Liver (tissue), 9 donors: ENCODE results near the gene CACNA1B. TPM values are rescaled to one million over a fixed set of nuclear protein-coding genes. Genes with fewer than 3 reads are reported as not detected.
"Not testable (repeated sequence)": the region's sequence is repeated elsewhere in the genome, so short reads cannot be mapped to it uniquely, and the experiment has no call there.

Source experiments
- DNase-seq: peaks from one replicate; pipeline ENCODE4 v3.0.0-alpha.2; 2017; ENCODE audit warnings: low spot score
- H3K27ac ChIP-seq, 2 donors: one replicate each; pipeline ENCODE4 v1.7.0; 2013; ENCODE audit warnings: inconsistent platforms in 2 of 2, low read length in 2 of 2, control low read depth in 1 of 2, low read depth in 1 of 2, mild to moderate bottlenecking in 1 of 2
- H3K27me3 ChIP-seq, 4 donors: one replicate each; pipeline versions ENCODE4 v1.6.1 to v1.7.0; 2013; ENCODE audit warnings: low read length in 3 of 4, inconsistent platforms in 1 of 4, mild to moderate bottlenecking in 1 of 4, moderate library complexity in 1 of 4; ENCODE audit not compliant: control insufficient read depth in 4 of 4, insufficient read depth in 4 of 4
- H3K36me3 ChIP-seq, 4 donors: one replicate each; pipeline versions ENCODE4 v1.6.1 to v1.7.0; 2013; ENCODE audit warnings: low read length in 3 of 4, mild to moderate bottlenecking in 3 of 4, low read depth in 1 of 4, moderate library complexity in 1 of 4; ENCODE audit not compliant: control insufficient read depth in 4 of 4, insufficient read depth in 3 of 4
- H3K4me1 ChIP-seq, 4 donors: one replicate each; pipeline versions ENCODE4 v1.6.1 to v1.7.0; 2013; ENCODE audit warnings: low read length in 3 of 4, mild to moderate bottlenecking in 3 of 4, moderate library complexity in 1 of 4; ENCODE audit not compliant: control insufficient read depth in 4 of 4, insufficient read depth in 4 of 4
- H3K4me3 ChIP-seq, 3 donors: one replicate each; pipeline versions ENCODE4 v1.6.1 to v1.7.0; 2013; ENCODE audit warnings: low read length in 3 of 3, control low read depth in 1 of 3, low read depth in 1 of 3, mild to moderate bottlenecking in 1 of 3
- H3K9ac ChIP-seq, 2 donors: one replicate each; pipeline ENCODE4 v1.7.0; 2013; ENCODE audit warnings: low read length in 2 of 2, mild to moderate bottlenecking in 2 of 2, moderate library complexity in 2 of 2, control low read depth in 1 of 2, low read depth in 1 of 2
- H3K9me3 ChIP-seq, 4 donors: one replicate each; pipeline versions ENCODE4 v1.6.1 to v1.7.0; 2013; ENCODE audit warnings: low read length in 3 of 4; ENCODE audit not compliant: control insufficient read depth in 4 of 4
- FOXA1 ChIP-seq: IDR thresholded peaks from 2 replicates; pipeline ENCODE4 v1.6.1; 2016; ENCODE audit warnings: antibody characterized with exemption
- JUND ChIP-seq, 2 donors: IDR thresholded peaks; 2 replicates each; pipeline ENCODE4 v1.6.1; 2016; ENCODE audit warnings: antibody characterized with exemption in 2 of 2
- WGBS: extraction: QIAGEN DNeasy Blood & Tissue Kit; methylation state at CpG from one replicate; pipeline ENCODE4 v1.1.7; 2013; 5-methylcytosine and 5-hydroxymethylcytosine counted together
- polyA plus RNA-seq, 2 donors: library from polyadenylated mRNA; stranded (reverse) in 1 of 2; unstranded in 1 of 2; fragments of 200-250 nt in 1 of 2; fragments of >200 nt in 1 of 2; fragmentation: Nextera tagmentation in 1 of 2; extraction: Ambion mirVana in 1 of 2; gene quantifications; one replicate each; pipeline versions ENCODE4 v1.2.1 to v1.2.3, GENCODE V29; 2013 to 2015
- total RNA-seq, 2 donors: library from RNA; depleted of rRNA; stranded (reverse); fragments of >200 nt; gene quantifications; one replicate each; pipeline ENCODE4 v1.2.3, GENCODE V29; 2014
- TF ChIP-seq, protein P1 (sequence below): IDR thresholded peaks from 2 replicates; pipeline ENCODE4 v1.6.1; 2016; ENCODE audit warnings: antibody characterized with exemption
- TF ChIP-seq, protein P2 (sequence below): IDR thresholded peaks from 2 replicates; pipeline ENCODE4 v1.6.1; 2016; ENCODE audit warnings: antibody characterized with exemption
- donor health status: healthy.
- donor health status: healthy.
- donor health status: healthy.
- donor health status: healthy.
- donor health status: healthy.

Gene CACNA1B
- total and polyA plus RNA-seq, 4 donors: under 0.01 to 0.05 TPM; not detected in 2

DNA sequence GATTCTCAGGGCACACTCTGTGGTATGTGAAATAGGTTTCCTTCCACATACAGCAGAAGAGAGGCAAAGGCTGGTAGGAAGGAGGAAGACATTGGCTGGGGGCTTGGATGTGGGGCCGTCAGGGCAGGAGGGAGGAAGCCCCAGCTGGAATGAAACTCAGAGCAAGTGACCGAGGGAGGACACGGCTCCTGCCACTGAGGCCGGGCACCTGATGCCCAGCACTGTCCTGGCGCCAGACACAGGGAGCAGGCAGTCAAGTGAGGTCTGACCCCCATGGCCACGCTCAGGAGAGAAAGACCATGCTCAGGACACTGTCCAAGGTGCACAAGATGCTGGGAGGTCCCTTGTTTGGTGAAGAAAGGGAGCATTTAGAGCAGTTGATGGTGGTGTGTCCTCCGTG, 245.5 kb downstream of the CACNA1B start (continued):
- TF ChIP-seq, protein P1, sequence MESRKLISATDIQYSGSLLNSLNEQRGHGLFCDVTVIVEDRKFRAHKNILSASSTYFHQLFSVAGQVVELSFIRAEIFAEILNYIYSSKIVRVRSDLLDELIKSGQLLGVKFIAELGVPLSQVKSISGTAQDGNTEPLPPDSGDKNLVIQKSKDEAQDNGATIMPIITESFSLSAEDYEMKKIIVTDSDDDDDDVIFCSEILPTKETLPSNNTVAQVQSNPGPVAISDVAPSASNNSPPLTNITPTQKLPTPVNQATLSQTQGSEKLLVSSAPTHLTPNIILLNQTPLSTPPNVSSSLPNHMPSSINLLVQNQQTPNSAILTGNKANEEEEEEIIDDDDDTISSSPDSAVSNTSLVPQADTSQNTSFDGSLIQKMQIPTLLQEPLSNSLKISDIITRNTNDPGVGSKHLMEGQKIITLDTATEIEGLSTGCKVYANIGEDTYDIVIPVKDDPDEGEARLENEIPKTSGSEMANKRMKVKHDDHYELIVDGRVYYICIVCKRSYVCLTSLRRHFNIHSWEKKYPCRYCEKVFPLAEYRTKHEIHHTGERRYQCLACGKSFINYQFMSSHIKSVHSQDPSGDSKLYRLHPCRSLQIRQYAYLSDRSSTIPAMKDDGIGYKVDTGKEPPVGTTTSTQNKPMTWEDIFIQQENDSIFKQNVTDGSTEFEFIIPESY: no peak
- TF ChIP-seq, protein P2, sequence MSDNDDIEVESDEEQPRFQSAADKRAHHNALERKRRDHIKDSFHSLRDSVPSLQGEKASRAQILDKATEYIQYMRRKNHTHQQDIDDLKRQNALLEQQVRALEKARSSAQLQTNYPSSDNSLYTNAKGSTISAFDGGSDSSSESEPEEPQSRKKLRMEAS: no peak
- no peak for TF ChIP-seq JUND (IDR thresholded peaks at IDR 0.05)
- TF ChIP-seq FOXA1: no peak

DNA sequence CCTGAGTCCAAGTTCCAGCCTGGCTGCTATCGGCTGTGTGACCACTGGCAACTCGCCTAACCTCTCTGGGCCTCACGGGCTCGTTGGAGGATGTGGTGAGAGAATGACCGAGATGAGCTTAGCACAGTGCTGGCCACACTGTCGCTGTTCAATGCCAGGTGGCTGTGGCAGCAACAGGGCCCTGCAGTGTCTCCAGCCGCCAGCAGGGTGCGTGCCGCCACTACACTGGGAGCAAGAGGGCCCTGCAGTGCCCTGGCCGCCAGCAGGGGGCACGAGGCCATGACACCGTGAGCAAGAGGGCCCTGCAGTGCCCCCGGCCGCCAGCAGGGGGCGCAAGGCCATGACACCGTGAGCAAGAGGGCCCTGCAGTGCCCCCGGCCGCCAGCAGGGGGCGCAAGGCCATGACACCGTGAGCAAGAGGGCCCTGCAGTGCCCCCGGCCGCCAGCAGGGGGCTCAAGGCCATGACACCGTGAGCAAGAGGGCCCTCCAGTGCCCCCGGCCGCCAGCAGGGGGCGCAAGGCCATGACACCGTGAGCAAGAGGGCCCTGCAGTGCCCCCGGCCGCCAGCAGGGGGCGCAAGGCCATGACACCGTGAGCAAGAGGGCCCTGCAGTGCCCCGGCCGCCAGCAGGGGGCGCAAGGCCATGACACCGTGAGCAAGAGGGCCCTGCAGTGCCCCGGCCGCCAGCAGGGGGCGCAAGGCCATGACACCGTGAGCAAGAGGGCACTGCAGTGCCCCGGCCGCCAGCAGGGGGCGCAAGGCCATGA, 248.7 kb downstream of the CACNA1B start:
- H3K9me3 ChIP-seq, H3K4me3 ChIP-seq, H3K4me1 ChIP-seq, DNase-seq, H3K27me3 ChIP-seq, H3K36me3 ChIP-seq, H3K9ac ChIP-seq, H3K27ac ChIP-seq: not testable (repeated sequence)
- WGBS: 71% methylated on average over 34 of the region's 42 CpGs

DNA sequence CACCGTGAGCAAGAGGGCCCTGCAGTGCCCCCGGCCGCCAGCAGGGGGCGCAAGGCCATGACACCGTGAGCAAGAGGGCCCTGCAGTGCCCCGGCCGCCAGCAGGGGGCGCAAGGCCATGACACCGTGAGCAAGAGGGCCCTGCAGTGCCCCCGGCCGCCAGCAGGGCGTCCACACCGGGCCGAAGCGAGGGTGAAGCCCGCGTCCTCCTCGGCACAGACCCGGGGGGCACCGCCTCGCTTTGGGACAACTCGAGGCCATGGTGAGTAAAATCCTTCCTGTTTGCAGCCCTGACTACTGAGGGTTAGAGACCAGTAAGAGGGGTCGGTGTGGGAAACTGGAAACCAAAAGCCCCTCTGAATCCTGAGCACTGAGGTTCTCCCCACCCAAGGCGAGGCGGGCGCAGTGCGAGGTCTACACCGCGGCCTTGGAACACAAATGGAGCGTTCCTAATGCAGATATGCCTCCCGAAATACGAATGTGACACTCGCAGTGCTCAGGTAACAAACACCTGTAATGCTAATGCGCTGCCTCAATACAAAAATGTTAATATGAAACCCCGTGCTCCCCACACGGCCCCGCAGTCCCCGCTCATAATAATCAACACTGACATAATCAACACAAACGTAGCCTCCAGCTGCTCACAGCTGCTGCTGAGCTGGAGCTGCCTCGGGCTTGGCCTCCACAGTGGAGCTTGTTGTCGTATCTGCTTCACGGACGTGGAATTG, 249.4 kb downstream of the CACNA1B start:
- DNase-seq, H3K9ac ChIP-seq, H3K36me3 ChIP-seq, H3K27ac ChIP-seq, H3K9me3 ChIP-seq, H3K4me1 ChIP-seq, H3K4me3 ChIP-seq, H3K27me3 ChIP-seq: not testable (repeated sequence)
- WGBS: 81% methylated on average over 28 of the region's 43 CpGs

DNA sequence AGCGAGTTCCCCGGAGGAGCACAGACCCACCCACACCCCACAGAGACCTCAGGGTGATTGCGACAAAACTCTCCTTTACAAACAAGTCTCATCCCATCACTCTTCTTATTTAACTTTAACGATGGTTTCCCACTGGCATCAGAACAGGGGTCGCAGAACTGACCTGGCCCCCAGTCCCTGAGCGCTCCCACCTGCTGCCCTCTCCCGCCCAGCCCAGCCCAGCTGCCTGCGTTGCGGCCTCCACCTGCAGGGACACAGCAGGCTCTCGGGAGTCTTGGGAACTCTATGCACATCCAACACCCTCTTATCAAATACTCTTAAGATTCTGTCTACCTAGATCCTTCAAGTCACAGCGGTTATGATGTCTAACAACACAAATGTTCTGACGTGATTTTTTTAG, 250.4 kb downstream of the CACNA1B start:
- H3K36me3 ChIP-seq, H3K9ac ChIP-seq, H3K27ac ChIP-seq, H3K4me3 ChIP-seq, DNase-seq, H3K9me3 ChIP-seq, H3K27me3 ChIP-seq, H3K4me1 ChIP-seq: not testable (repeated sequence)
- WGBS: 83% methylated on average over 11 of the region's 12 CpGs

DNA sequence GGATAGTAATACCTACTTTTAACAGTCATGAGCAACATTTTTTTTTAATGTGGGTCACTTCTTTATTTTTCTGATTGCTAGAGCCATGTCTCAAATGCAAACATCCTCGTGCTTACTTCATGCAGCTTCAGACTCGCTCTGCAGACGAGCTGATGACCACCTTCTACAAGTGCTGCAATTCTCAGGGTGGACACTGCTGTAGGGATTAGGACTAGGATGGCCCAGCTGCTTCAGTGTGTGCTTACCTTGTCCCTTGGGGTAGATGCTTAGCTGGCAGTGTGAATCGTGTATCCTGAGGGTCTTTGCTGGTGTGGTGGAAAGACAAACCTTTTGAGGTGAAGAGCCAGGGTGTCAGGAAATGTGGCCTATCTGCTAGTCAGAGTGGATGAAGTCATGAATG, 251.7 kb downstream of the CACNA1B start:
- not testable (repeated sequence) for H3K27me3 ChIP-seq, H3K4me1 ChIP-seq, H3K4me3 ChIP-seq, H3K9me3 ChIP-seq, DNase-seq, H3K9ac ChIP-seq, H3K27ac ChIP-seq, H3K36me3 ChIP-seq
- 80% methylated on average over 4 of the region's 4 CpGs for WGBS

DNA sequence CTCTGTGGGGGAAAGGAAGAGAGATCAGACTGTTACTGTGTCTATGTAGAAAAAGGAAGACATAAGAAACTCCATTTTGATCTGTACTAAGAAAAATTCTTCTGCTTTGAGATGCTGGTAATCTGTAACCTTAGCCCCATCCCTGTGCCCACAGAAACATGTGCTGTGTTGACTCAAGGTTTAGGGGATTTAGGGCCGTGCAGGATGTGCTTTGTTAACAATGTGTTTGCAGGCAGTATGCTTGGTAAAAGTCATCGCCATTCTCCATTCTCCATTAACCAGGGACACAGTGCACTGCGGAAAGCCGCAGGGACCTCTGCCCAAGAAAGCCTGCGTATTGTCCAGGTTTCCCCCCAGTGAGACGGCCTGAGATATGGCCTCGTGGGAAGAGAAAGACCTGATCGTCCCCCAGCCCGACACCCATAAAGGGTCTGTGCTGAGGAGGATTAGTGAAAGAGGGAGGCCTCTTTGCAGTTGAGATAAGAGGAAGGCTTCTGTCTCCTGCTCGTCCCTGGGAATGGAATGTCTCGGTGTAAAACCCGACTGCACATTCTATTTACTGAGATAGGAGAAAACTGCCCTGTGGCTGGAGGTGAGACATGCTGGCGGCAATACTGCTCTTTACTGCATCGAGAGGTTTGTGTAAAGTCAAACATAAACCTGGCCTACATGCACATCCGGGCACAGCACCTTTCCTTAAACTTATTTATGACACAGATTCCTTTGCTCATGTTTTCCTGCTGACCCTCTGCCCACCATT, 255.5 kb downstream of the CACNA1B start:
- H3K9me3 ChIP-seq, H3K4me3 ChIP-seq, DNase-seq, H3K9ac ChIP-seq, H3K27ac ChIP-seq, H3K4me1 ChIP-seq, H3K27me3 ChIP-seq, H3K36me3 ChIP-seq: not testable (repeated sequence)
- WGBS: 78% methylated on average over 15 of the region's 15 CpGs

DNA sequence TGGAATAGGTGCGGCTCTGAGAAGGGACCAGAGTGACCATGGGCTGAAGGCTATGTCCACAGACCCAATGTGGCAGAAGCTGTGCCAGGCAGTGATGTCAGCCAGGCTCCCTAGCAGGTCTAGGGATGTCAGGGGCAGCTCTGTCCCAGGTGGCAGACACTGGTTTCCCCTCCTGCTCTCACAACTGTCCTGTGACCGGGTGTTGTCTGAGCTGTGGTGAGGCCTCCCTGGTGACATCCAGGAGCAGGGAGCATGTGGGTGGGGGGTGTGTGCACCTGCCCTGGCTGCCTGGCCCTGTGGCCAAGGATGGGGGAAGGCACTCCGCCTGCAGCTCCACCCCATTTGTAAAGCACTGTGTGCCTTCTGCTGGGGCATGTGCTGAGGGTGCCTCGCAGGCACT, 257.0 kb downstream of the CACNA1B start:
- WGBS: 87% methylated on average over 4 of the region's 4 CpGs
- not testable (repeated sequence) for H3K9me3 ChIP-seq, H3K36me3 ChIP-seq, H3K9ac ChIP-seq, H3K27ac ChIP-seq, H3K4me1 ChIP-seq, DNase-seq, H3K27me3 ChIP-seq, H3K4me3 ChIP-seq
